ENCODE measurements around the gene YAF2. TPM values are rescaled to one million over a fixed set of nuclear protein-coding genes. Genes with fewer than 3 reads are reported as not detected.
A peak's percentile ranks its signal among the peaks of the same experiment; 100 is the strongest.

The YAF2 gene, protein sequence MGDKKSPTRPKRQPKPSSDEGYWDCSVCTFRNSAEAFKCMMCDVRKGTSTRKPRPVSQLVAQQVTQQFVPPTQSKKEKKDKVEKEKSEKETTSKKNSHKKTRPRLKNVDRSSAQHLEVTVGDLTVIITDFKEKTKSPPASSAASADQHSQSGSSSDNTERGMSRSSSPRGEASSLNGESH
- 10 to 100 TPM; 28.2 to 53.6 TPM for total RNA-seq

DNA sequence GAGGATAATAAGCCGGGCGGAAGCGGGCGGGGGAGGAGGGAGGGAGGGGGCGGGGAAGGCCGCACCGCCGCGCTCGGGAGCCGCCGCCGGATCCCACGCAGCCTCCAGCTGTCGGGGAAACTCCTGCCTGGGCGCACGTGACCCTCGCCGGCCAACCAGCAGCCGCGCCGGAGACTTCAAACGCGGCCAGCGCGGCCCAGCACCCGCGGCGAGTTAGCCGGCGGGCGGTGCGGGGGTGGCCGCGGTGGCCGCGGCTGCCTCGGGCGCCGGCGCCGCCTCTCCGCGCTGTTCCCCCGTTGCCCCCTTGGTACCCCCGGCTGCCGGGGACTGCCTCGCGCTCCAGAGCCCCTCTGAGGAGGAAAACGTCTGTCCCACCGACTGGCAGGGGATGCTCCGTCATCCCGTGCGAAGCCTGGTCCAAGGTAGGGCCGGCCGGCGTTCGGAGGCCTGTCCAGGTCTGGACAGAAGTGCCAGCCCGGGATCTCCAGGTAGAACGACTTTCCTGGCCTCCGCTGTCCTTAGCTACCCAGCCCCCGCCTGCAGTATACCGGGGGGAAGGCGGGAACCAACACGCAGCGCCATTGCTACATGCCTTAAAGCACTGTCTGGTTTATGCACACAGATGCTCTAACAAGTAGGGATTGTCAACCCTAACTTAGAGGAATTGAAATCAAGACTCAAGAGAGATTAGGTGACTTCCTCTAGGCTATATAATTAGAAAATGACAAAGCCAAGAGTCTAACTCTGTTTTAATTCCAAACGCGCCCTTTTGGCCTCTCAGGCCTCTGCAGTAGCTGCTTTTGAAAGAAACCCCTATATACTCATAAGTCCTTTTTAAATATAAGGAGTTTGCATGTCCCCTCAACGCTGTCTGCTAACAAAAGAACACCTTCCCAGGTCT is at the start of gene YAF2:
TSS of gene YAF2 (minus strand) at position 9 of the 901 bp plus-strand sequence. CDS start 68 bp downstream, outside the sequence.
- DNase-seq (ENCODE audit: low spot score in 2 of 2) (peak; percentile 83 to 91), ATAC-seq (peak; percentile 90 to 91)
- Mint-ChIP-seq H3K9me3 (no peaks in the 10 kb centered on the region), H3K27ac (peak within 1 kb of the TSS; percentile 87 to 90), H3K36me3 (peaks cover 0 to 7% of the 10 kb centered on the region in 2 donors)

DNA sequence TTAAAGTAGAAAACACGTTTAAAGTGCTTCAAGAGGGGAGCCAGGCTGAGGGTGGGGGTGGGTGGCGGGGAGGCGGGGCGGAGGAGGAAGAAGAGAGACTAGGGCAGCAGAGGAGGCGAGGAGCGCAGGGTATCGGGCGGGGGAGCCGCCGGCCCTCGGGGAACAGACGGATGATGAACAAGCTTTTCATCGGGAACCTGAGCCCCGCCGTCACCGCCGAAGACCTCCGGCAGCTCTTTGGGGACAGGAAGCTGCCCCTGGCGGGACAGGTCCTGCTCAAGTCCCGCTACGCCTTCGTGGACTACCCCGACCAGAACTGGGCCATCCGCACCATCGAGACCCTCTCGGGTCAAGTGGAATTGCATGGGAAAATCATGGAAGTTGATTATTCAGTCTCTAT is 48.7 kb upstream of the YAF2 start:
- no peak for ATAC-seq
- DNase-seq (ENCODE audit: low spot score in 2 of 2), result no peak
- Mint-ChIP-seq H3K9me3 (no peaks in the 10 kb centered on the region), H3K36me3 (peaks cover 0 to 5% of the 10 kb centered on the region in 2 donors), H3K27ac (no peak overlapping the region)

GRCh38 chr12:42285431-42285830 is 47.4 kb upstream of the YAF2 start:
- Mint-ChIP-seq H3K9me3 (no peaks in the 10 kb centered on the region), H3K36me3 (peaks cover 0 to 5% of the 10 kb centered on the region in 2 donors), H3K27ac (no peak overlapping the region)
- DNase-seq (ENCODE audit: low spot score in 2 of 2), result no peak
- no peak for ATAC-seq

GRCh38 chr12:42284876-42285275 is 46.8 kb upstream of the YAF2 start:
- no peak for DNase-seq (ENCODE audit: low spot score in 2 of 2)
- ATAC-seq, result no peak
- Mint-ChIP-seq H3K27ac (no peak overlapping the region), H3K36me3 (peaks cover 0 to 5% of the 10 kb centered on the region in 2 donors), H3K9me3 (no peaks in the 10 kb centered on the region)

GRCh38 chr12:42284157-42284556 is 46.1 kb upstream of the YAF2 start:
- H3K9me3 Mint-ChIP-seq, result no peaks in the 10 kb centered on the region
- DNase-seq (ENCODE audit: low spot score in 2 of 2) (no peak), ATAC-seq (no peak)
- H3K27ac Mint-ChIP-seq, result no peak overlapping the region
- H3K36me3 Mint-ChIP-seq, result peaks cover 0 to 5% of the 10 kb centered on the region in 2 donors

DNA sequence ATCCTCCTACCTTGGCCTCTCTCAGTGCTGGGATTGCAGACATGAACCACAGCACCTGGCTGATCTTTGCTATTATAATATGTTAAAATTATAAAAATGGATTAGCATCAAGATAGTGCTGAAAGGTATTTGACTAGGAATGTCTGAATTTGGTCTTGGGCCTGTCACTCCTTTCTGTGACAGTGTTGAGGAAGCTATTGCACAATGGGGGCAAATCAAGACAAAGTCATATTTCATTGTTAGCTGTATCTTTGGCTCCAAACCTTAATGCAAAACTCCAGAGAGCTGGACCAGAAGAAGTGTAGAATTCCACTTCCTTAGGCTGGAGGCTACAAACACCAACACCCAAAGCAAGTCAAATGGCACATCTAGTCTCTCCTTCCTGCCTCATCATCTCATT is 45.7 kb upstream of the YAF2 start:
- Mint-ChIP-seq H3K36me3 (peaks cover 0 to 5% of the 10 kb centered on the region in 2 donors), H3K9me3 (no peaks in the 10 kb centered on the region), H3K27ac (no peak overlapping the region)
- no peak for DNase-seq (ENCODE audit: low spot score in 2 of 2)
- no peak for ATAC-seq

DNA sequence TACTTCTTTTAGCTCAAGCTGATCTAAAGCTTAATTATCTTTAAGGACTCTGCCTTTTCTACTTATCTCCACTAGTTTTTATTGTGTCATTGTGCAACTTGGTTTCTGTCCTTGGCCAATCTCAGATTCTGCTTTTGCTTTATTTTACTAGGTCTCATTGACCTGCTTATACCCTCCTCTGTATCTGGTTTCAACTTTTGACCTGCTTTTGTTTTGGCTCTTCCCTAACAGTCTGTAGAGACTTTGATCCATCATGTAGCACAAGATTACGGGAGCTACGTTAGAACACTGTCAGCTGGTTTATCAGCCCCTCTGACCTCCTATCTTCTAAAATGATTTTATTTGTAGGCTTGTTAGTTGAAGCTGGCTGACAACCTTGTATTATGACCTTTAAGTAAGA is 44.2 kb upstream of the YAF2 start:
- no peak for ATAC-seq
- no peak for DNase-seq (ENCODE audit: low spot score in 2 of 2)
- H3K36me3 Mint-ChIP-seq, result peaks cover 0 to under 1% of the 10 kb centered on the region in 2 donors
- H3K9me3 Mint-ChIP-seq, result no peaks in the 10 kb centered on the region
- H3K27ac Mint-ChIP-seq, result no peak overlapping the region

DNA sequence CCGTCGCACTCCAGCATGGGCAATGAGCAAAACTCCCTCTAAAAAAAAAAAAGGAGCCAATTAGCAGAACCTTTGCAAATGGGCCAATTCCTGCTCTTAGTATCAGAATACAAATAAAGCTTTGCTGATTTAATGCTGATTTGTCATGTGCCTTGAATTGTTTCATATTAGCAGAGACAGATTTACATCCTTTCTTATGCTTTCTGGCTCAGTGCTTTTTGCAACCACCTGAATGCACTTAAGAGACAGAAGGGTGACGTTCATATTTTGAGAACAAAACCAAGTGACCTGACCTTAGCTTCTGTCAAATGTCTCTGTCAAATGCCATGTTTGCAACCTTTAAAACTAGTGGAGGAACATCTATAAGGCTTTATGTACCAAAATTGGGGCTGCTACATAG is 43.8 kb upstream of the YAF2 start:
- no peaks in the 10 kb centered on the region for H3K9me3 Mint-ChIP-seq
- H3K27ac Mint-ChIP-seq, result no peak overlapping the region
- no peaks in the 10 kb centered on the region for H3K36me3 Mint-ChIP-seq
- DNase-seq (ENCODE audit: low spot score in 2 of 2) (no peak), ATAC-seq (no peak)

DNA sequence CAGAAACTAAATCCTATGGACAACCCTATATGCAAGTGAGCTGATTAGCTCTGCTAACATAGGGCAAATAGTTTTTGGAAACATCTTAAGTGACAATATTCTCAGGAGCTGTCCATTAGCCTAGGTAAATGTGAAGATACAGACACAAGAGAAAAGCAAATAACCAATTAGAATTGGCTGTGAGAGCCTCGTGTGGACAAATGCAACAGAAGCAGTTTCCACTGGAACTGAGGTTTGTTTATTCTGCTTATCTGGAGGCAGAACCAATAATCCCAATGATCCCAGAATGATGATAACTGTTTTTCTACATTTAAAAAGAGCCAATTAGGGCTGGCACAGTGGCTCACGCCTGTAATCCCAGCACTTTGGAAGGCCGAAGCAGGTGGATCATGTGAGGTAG is 43.2 kb upstream of the YAF2 start:
- ATAC-seq, result no peak
- H3K9me3 Mint-ChIP-seq, result no peaks in the 10 kb centered on the region
- H3K27ac Mint-ChIP-seq, result no peak overlapping the region
- no peak for DNase-seq (ENCODE audit: low spot score in 2 of 2)
- H3K36me3 Mint-ChIP-seq, result no peaks in the 10 kb centered on the region

DNA sequence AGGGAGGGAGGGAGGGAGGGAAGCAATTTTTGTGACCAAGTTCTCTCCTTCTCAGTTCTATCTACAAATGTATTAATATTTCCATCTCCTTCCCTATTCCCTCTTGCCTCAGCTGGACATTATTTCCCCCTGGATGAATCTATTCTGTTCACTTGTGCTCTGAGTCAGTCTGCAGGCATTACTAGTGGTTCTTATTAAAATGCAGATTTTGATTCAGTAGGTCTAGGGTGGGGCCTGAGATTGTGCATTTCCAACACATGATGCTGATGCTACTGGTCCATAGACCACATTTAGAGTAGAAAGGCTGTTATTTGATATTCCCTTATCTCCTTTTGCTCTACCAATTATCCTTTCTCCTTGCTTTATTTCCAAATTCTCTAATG is 40.1 kb upstream of the YAF2 start:
- ATAC-seq (no peak), DNase-seq (ENCODE audit: low spot score in 2 of 2) (no peak)
- Mint-ChIP-seq H3K9me3 (peaks cover 3 to 4% of the 10 kb centered on the region in 2 donors), H3K36me3 (no peaks in the 10 kb centered on the region), H3K27ac (no peak overlapping the region)

- DNase-seq (ENCODE audit: low spot score in 2 of 2) (no peak), ATAC-seq (no peak)
- Mint-ChIP-seq H3K36me3 (peaks cover 4 to 5% of the 10 kb centered on the region in 2 donors), H3K9me3 (peaks cover 3 to 7% of the 10 kb centered on the region in 2 donors), H3K27ac (no peak overlapping the region)
Measured at GRCh38 chr12:42277396-42278127, 39.5 kb upstream of the YAF2 start.

GRCh38 chr12:42275499-42275898 is 37.5 kb upstream of the YAF2 start:
- Mint-ChIP-seq H3K27ac (no peak overlapping the region), H3K9me3 (peaks cover 3 to 9% of the 10 kb centered on the region in 2 donors), H3K36me3 (peaks cover 6 to 8% of the 10 kb centered on the region in 2 donors)
- DNase-seq (ENCODE audit: low spot score in 2 of 2) (no peak), ATAC-seq (no peak)

DNA sequence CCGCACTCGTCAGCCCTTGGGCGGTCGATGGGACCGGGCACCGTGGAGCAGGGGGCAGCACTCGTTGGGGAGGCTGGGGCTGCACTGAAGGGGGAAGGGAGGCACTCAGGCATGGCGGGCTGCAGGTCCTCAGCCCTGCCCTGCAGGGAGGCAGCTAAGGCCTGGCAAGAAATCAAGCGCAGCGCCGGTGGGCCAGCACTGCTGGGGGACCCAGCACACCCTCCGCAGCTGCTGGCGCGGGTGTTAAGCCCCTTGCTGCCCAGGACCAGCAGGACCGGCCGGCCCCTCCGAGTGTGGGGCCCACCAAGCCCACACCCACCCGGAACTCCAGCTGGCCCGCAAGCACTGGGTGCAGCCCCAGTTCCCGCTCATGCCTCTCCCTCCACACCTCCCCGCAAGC is 35.7 kb upstream of the YAF2 start:
- peaks cover 6 to 8% of the 10 kb centered on the region in 2 donors for H3K36me3 Mint-ChIP-seq
- ATAC-seq (no peak), DNase-seq (ENCODE audit: low spot score in 2 of 2) (no peak)
- H3K9me3 Mint-ChIP-seq, result peaks cover 3 to 9% of the 10 kb centered on the region in 2 donors
- no peak overlapping the region for H3K27ac Mint-ChIP-seq

DNA sequence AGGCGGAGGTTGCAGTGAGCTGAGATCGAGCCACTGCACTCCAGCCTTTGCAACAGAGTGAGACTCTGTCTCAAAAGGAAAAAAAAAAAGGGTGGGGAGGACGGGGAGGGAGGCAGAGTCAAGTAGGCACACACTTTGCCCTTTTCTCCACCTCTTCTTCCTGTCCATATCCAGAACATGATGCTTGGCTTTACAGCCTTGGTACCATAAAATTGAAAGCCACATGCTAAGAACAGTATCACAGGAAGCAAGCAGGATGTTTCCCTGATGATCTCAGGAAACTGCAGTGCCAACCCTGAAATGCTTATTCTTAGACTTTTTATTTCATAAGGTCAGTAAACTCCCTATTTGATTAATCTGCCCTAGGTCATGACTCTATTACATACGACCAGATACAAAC is 32.5 kb upstream of the YAF2 start:
- no peak for ATAC-seq
- no peak for DNase-seq (ENCODE audit: low spot score in 2 of 2)
- peaks cover 6 to 8% of the 10 kb centered on the region in 2 donors for H3K36me3 Mint-ChIP-seq
- H3K27ac Mint-ChIP-seq, result no peak overlapping the region
- peaks cover 3 to 9% of the 10 kb centered on the region in 2 donors for H3K9me3 Mint-ChIP-seq

DNA sequence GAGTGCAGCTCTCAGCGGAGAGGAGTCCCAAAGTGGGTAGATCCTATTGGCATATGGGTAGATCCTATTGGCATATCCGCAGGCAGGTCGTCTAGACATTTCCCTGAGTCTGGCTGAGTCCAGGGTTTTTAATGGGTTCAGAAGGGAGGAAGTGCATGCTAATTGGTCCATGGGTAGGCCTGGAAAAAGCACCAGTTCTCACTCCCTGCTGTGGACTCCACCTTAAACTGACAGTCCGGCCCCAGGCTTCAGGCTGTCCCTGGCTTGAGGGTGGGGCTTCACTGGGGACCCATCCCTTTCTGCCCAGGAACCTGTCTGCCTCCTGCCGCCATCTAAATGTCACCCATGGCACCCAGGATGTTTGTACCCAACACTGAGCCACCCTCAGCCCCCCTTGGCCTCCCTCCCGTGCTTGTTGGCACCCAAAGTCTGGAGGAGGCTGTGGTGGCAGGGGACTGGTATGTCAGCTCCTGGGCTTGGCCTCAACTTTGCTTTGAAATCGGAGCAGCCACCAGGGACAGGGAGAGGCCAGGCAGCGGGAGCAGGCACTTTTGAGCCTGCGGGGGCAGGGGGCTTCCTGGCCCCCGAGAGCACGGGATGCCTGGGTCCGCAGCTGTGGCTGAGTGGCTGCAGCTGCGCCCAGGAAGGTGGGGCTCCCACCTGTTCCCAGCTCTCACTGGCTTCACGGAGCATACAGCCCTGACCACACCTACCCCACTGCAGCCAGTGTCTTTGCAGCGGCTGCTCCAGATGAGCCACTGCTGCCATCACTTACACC is 29.6 kb upstream of the YAF2 start:
- Mint-ChIP-seq H3K36me3 (peaks cover 3% of the 10 kb centered on the region in 2 donors), H3K9me3 (peaks cover 0 to 2% of the 10 kb centered on the region in 2 donors), H3K27ac (no peak overlapping the region)
- ATAC-seq (no peak), DNase-seq (ENCODE audit: low spot score in 2 of 2) (no peak)

GRCh38 chr12:42266579-42267230 is 28.7 kb upstream of the YAF2 start:
- H3K9me3 Mint-ChIP-seq, result no peaks in the 10 kb centered on the region

More at GRCh38 chr12:42266579-42267230, 28.7 kb upstream of the YAF2 start:
- no peak overlapping the region for H3K27ac Mint-ChIP-seq
- no peak for DNase-seq (ENCODE audit: low spot score in 2 of 2)
- no peaks in the 10 kb centered on the region for H3K36me3 Mint-ChIP-seq
- no peak for ATAC-seq

Measured in activated naive CD4-positive, alpha-beta T cell treated with anti-CD3 and anti-CD28 coated beads, Interleukin-2, amount 50 U/mL, for 72 hours (primary cell).